Posterior vena cava (tissue), 2 donors: ENCODE data around the gene MYO3B. TPM values are rescaled to one million over a fixed set of nuclear protein-coding genes. Genes with fewer than 3 reads are reported as not detected.
"Not testable (repeated sequence)": the region's sequence is repeated elsewhere in the genome, so short reads cannot be mapped to it uniquely, and the experiment has no call there.

Source experiments
- DNase-seq: peaks from one replicate; pipeline ENCODE4 v3.0.0-alpha.2; 2020; ENCODE audit warnings: low spot score
- intact Hi-C, 2 donors: fragments of 100-400 bp; cut with DNase I; formaldehyde crosslinking; loops; one replicate each; pipeline versions ENCODE4 v1.14.1 to v1.14.2; 2022 to 2023
- total RNA-seq, 2 donors: library from RNA; stranded (reverse); fragmentation: NEBNext Ultra II Directional; extraction: Animal tissue kit (Norgen Biotek cat#: 25700); gene quantifications; one replicate each; pipeline ENCODE4 v1.2.1, GENCODE V29; 2021
- donor health status: DM: yes; HTN: yes; CAD: no.
- donor health status: DM: yes; HTN: yes; CAD: no.

The MYO3B gene
- total RNA-seq, 2 donors from 2014 or later: 0.05 TPM; not detected in 1

DNA sequence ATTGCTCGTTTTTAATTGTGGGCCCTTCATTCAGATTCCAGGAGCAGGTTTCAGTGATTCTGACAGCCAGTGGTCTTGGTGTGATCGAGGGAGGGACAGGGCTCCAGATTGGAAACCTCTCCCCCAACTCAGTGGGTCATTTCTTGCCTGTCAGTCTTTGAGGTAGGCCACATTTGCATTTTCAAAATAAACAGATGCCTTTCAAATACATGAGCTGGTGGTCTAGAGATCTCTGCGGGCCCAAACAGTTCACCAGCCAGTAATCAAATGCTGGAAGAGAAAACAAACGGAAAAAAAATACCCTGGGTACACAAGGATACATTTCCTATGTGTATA, 326.8 kb downstream of the MYO3B start:
- intact Hi-C loops: loop anchor here in 1 of 2 donors (5.0 kb wide), 1 partner anchor 798 kb away; no protein-coding TSS in a partner anchor
- no peak for DNase-seq

DNA sequence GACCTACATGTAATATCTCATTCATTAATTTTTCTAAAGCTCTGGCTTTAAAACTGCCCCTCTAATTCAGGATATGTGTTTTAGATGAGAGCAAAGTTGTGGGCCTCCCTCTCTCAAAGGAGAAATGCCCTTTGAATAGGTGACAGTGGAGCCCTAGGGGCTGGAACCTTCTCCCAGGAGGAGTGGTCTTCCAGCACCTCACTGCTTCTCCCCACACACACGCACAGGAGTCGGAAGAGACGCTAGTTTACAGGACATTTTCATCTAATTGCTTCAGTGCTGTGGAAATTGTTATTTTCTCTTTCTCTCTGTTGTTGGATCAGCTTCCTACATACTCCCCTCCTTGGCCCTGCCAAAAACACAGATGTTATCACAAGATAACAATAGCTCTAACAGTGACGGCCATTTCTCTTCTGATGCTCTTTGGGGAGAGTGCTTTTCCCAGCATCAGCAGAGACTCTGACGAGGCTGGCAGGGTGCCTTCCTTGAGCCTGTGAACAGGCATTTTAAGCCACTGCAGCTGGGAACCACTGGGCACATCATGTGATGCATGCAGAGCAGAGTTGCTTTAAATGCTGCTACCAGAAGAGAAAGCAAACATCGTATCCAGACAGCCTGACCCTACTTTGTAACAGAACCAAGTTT, 327.8 kb downstream of the MYO3B start:
- peak; percentile 89 for DNase-seq
- intact Hi-C loops: loop anchor here in 1 of 2 donors (5.0 kb wide), 1 partner anchor 797 kb away; no protein-coding TSS in a partner anchor

DNA sequence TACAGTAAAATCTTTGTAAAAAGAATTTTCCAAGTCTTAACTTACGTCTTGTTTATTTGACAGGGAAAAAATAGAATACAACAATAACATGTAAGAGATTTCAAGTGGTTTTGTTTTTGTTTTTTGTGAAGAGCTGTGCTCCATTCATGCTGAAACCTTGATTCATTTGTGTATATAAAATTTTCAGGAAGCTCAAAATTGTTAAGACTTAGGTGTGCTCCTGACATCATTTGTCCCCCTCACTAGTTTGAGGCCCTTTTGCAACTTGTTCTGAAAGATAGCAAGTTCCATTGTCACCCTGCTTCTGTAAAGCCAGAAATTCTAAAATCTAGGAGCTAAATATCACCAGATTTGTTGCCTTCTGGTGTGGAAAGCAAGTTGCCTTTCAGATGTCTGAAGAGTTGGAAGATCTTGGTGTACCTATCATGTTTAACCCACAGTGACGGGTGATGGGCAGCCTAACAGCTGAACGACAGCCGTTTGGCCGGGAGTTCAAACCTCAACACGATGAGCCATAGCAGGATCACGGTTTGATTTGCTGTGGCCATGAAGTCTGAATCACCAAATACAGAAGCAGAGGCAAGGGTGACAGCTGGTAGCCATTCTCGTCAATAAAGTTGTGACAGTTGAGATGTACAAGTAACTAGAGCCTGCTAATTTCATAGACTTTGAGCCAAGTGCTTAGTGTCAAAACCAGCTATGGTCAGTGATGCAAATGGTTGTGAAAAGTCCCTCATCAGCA, 331.7 kb downstream of the MYO3B start:
- no peak for DNase-seq
- intact Hi-C loops: loop anchor here in 1 of 2 donors (5.0 kb wide), 1 partner anchor 793 kb away; no protein-coding TSS in a partner anchor

DNA sequence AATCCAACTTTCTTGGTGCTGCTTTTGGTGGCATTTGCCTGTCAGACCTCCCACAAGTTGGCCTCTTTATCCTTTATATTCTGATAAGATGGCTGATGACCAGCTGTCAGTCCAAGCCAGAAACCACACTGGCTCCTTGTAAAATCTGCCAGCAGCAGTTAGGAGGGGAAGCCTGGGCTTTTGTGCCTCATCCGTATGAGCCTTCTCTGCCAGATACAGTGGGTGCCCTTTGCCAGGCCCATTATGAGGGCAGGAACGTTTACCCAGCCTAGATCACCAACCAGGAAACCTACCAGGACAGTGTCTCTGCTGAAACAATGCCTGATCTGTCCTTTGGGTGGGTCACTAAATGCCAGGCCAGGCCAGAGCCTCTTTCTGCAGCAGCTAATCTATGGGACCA, 334.3 kb downstream of the MYO3B start:
- no peak for DNase-seq
- intact Hi-C loops: no loop called here

DNA sequence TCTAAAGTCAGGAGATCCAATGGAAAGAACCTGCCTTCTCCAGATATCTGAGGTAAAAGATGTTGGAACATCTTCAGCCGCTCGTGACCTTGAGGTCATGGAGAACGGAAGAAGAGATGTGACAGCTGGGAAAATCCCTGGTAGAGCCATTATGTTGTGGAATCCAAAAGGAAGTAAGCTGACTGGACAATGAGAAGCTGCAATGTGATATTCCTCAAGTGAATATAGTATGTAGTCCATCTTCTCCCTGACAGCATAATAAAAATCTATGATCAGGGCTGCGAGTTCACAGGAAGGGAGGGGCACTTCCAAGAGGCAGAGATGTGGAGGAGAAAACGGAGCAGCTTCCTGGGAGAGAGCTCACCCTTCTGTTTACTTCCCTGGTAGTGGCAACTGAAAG, 336.2 kb downstream of the MYO3B start:
- intact Hi-C loops: no loop called here
- no peak for DNase-seq

DNA sequence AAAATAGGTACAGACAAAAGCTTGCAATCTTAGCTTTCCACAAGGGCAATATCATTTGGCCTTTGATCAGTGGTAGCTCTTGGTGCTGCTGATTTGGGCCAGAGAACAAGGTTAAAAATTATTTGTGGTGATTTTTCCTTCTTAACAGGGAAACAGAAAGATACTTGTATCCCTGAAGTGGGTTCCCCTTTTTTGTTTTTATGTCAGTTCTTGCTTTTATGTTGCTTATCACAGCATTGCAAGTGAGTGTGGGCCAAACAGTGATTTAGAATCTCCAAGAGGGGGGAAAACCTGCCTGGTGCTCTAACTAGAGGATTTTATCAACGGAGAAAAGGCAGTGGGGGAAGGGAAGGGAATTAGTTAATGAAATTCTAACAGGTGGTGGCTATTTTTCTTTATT, 339.6 kb downstream of the MYO3B start:
- intact Hi-C loops: no loop called here
- no peak for DNase-seq

DNA sequence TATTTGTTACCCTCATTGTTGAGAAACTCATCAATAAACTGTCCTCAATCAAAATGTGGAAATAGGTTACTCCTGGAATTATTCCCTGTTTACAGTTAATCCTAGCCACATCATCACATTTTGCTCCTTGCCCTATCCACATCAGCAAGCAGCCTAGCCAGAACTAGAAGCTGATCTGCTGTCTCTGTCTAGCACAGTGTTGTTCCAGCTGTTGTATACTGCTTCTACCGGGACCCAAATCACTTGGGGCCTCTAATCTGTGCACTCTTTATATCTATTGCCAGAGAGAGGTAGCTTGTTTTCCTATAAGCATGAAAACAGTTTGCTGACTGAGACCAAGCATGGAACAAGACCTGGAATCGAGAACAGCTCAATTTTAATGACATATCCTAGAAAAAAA, 341.0 kb downstream of the MYO3B start:
- no peak for DNase-seq
- intact Hi-C loops: no loop called here

DNA sequence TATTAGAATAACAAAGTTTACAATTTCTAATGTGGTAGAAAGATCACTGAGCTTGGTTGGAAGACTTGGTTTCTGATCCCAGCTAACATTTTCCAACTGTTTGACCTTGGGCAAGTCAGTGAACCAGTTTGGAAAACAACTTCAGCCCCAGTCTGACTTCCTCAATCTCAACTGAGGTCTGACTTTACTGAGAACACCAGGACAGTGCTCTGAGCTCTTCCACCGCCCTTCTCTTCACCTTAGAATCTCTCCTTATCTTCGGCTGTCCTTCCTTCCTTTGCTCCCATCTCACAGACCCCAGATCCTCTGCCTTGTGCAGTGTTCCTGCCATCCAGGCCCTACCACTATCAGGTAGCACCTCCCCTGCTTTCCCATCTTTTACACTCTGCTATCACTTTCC, 343.4 kb downstream of the MYO3B start:
- DNase-seq: no peak
- intact Hi-C loops: no loop called here

DNA sequence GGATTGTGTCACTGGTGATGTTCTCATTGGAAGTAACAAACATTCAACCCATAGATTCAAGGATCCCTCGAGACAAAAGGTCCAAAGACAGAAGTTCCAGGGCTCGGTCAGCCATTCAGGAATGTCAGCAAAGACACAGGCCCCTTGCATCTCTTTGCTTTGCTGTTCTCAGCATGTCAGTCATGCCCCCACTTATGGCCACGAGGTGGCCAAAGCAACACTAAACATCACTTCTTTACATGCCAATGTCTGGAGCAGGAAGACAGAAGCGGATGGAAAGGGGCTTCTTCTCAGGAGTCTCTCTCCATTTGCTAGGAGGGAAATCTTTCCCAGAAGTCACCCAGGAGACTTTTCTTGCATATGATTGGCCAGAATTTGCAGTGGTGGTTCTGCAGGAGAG, 345.6 kb downstream of the MYO3B start:
- DNase-seq: no peak
- intact Hi-C loops: no loop called here

DNA sequence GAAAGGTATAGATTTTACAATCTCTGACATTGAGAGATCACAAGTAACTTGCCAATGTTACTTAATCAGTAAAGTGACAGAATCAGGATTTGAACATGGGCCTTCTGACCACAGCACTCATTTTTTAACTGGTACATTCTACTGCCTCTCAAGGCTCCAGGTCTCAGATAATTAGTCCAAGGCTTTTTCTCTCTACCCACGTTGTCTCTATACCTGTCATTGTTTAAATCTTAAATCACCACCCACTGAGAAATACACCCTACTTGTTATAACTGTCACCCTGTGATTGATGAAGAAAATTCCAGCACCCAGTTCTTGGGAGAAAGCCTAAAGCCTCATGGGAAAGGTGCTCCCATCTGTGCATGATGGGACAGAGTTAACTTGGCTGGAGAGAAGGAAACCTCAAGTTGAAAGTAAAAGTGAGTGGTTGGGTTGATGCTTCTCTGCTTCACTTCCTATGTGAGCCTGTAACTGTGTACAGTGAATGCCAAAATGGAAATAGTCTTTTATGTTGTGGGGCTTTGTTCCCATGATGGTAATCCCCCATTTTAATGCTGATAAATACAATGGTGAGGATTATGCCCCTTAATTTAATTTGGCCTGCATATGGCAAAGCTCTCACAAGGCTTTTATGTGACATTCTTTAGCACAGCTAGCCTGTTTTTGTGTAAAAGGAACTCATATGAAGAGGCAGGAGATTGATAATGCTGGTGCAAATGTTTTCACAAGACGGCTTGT, 347.1 kb downstream of the MYO3B start:
- no peak for DNase-seq
- intact Hi-C loops: no loop called here

DNA sequence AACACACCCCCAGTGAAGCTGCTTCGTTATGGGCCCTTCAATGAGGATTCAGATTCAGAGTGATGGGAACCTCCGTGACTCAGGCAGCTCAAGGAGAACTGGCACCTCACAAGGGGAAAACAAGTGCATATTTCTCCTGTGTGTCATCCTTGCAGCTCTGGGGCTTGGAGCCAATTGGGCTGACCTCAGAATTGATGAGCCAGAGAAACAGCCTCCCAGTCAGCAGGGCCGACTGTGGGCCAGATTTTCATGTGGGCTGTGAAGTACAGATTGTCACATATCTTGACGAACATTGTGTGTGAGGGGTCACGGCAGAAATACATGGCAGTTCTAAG, 347.6 kb downstream of the MYO3B start:
- intact Hi-C loops: no loop called here
- DNase-seq: peak; percentile 91

DNA sequence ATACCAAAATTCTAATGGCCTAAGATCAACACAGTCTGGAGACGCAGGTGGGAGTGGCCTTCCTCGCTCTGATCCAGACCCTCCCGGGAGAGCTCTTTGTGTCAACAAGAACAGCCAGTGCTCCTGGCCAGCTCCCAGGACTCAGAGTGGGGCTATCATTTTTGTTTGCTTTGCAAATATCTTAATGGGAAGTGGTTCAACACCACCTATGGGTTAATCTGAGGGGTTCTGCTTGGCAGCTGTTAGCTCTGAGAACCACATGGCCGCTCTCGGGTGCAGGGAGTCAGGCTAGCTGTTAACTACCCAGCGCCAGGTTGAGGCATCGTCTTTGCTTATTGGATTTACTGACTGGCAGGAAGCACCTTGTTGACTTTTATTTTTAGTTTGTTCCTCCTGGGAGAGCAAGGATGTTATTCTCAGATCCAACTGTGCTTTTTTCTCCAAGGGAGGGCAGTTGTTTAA, 352.4 kb downstream of the MYO3B start:
- intact Hi-C loops: no loop called here
- peak; percentile 86 for DNase-seq

DNA sequence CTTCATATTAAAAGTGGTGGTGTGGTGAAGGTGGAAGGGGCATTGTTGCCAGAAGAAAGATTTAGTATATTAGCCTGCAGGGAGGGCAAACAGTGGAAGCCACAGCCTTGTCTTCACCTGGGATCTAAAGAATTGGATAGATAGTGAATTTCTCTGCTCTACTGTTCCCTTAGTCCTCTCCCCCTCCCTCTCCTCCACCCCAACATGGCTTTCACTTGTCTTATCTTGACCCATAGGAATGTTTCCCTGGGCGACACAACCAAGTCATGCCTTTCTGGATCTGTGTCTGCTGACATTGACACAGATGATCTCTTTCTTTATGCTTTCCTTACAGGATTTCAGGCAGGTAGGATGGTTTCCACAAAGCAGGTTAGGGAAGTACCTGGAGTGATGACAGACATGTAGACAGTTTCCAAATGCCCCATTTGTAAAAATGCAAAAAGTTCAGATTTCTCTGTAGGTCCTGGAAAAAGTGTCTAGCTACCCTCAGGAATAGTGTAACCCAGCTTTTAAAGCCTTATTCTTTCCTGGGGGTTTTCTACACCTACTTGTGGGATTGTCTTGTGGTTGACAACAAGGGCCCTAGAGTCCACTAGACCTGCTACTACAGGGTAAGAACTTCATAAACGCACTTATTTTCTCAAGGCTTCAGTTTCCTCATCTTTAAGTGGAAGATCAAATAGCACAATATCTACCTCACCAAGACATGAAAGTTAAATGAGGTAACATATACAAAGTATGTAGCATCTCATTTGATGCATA, 353.0 kb downstream of the MYO3B start:
- DNase-seq: no peak
- intact Hi-C loops: no loop called here

DNA sequence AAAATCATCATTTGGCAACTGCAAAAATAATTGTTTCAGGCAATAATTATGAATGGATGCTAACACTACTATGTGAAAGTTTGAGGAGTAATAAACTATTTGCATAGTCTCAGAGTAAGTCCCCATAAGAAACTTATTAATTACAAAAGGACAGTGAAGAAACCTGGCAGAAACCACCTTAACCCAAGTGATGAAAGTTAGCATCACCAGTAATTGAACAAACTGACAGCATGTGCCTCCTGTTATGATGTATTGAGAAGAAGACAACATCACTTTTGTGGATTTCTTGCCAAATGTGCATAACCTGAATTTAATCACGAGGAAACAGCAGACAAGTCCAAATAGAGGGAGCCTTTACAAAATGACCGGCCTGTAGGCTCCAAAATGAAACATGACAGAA, 353.9 kb downstream of the MYO3B start:
- intact Hi-C loops: no loop called here
- no peak for DNase-seq

DNA sequence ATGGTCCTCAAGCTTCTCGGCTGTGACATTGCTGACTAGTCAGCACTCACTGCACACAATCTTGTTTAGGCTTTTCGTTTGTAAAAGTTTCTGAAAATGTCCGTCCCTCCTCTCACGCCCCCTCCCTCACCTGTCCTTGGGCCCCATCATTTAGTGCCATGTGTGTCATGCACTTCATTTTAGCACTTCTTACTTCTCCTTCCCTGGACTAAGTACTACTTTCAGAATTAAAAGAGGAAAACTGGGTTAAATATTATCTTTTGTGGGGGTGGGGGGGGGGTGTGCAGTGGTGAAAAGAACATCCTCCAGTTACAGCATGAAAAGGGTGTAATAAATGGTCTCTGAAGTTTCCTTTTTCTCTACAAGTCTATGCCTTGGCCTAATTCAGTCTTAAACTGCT, 355.2 kb downstream of the MYO3B start:
- intact Hi-C loops: no loop called here
- DNase-seq: no peak

DNA sequence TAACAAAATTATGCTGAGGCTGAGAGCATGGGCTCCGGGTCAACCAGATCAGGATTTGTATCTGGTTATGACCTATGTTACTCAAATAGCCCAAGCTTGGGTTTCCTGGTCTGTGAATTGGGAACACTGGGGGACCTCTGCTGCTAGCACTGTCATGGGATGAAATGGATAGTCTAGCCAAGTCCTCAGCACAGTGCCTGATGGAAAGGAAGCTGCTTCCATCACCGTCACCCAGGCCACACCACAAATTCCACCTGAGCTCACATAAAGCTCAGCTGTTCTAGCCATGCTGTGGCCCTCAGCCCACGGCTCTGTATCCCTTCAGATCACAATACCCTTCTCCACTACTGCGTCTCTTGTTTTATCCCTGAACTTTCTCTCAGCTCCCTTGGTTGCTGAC, 357.6 kb downstream of the MYO3B start:
- intact Hi-C loops: no loop called here
- DNase-seq: no peak

DNA sequence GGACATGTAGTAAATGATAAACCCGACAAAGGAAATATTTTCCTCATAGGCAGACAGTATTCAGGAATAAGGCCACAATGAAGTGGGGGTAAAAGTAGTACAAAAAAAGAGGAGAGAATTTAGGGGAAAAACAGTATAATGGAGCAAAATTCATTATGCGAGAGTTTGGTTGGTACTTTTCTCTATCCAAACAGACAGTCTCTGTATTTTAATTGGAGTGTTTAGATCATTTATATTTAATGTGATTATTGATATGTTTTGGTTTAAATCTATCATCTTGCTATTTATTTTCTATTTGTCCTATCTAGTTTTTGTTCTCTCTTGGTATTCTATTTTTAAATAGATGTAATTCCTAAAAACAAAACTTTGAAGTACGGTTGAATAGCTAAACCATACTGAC, 366.9 kb downstream of the MYO3B start:
- no peak for DNase-seq
- intact Hi-C loops: no loop called here

DNA sequence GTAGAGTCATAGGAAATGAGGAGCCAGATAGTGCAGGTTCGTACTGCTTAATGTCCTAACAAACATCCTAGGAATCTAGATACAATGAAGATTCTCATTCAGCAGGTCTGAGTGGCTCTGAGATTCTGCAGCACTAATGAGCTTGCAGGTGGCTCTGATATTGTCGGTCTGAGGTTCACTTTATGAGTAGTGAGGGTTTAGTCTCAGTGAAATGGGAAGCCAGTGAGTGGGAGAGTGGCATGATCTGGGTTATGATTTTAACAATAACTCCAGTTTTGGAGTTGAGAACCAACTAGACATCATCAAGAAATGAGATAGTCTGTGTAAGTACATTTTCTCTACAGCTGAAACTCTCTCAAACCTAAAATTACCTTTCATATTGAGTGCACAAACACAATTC, 370.4 kb downstream of the MYO3B start:
- no peak for DNase-seq
- intact Hi-C loops: no loop called here

DNA sequence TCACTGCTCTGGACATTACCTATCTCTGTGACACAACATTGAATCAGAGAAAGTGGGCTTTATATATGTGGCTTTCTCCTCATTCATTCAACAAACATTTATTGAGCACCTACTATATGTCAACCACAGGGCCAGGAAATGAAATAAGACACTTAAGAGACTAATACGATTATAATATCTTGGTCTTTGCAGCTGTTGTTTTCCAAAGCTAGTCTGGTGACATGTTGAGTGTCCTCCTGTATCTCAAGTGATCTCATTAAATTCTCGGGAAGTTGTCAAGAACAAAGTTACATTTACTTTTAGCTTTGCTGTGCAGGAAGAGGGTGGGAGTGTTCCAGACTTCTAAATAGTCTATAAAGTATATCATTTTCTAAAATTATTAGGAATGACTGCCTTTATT, 372.6 kb downstream of the MYO3B start:
- intact Hi-C loops: no loop called here
- DNase-seq: no peak

DNA sequence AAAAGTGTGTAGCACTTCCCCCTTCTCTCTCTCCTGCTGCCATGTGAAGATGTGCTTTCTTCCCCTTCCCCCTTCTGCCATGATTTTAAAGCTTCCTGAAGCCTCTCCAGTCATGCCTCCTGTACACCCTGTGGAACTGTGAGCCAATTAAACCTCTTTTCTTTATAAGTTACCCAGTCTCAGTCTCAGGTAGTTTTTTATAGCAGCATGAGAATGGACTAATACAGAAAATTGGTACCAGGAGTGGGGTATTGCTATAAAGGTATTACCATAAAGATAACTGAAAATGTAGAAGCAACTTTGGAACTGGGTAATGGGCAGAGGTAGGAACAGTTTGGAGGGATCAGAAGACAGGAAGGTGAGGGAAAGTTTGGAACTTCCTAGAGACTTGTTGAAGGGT, 374.0 kb downstream of the MYO3B start:
- intact Hi-C loops, DNase-seq: not testable (repeated sequence)
